Uterus (tissue), 4 donors: Measurements from ENCODE around the gene MYL7. TPM values are rescaled to one million over a fixed set of nuclear protein-coding genes. Genes with fewer than 3 reads are reported as not detected.

Experiments
- DNase-seq, 2 donors: peaks; one replicate each; pipeline ENCODE4 v3.0.0-alpha.2; 2019 to 2020
- H3K27ac ChIP-seq, 2 donors: fragments of 200-600 bp; sonication (generic); 1 replicate in 1 of 2; 2 replicates in 1 of 2; pipeline ENCODE4 v1.5.1; 2016 to 2018
- H3K27me3 ChIP-seq, 2 donors: fragments of 200-600 bp; sonication (generic); one replicate each; pipeline ENCODE4 v1.5.1; 2018 to 2019; ENCODE audit warnings: control low read depth in 1 of 2
- H3K36me3 ChIP-seq, 2 donors: fragments of 200-600 bp; sonication (generic); one replicate each; pipeline ENCODE4 v1.5.1; 2019; ENCODE audit warnings: control low read depth in 1 of 2
- H3K4me1 ChIP-seq, 2 donors: fragments of 200-600 bp; sonication (generic); one replicate each; pipeline ENCODE4 v1.5.1; 2018 to 2019; ENCODE audit warnings: control low read depth in 1 of 2
- H3K4me3 ChIP-seq, 2 donors: fragments of 200-600 bp; sonication (generic); 1 replicate in 1 of 2; 2 replicates in 1 of 2; pipeline ENCODE4 v1.5.1; 2018 to 2019; ENCODE audit warnings: mild to moderate bottlenecking in 1 of 2
- H3K9me3 ChIP-seq, 2 donors: fragments of 200-600 bp; sonication (generic); one replicate each; pipeline ENCODE4 v1.5.1; 2019; ENCODE audit warnings: control low read depth in 1 of 2
- POLR2A ChIP-seq, 2 donors: fragments of 450-650 bp; IDR thresholded peaks; one replicate each; pipeline ENCODE4 v1.6.1; 2016; ENCODE audit warnings: antibody characterized with exemption in 2 of 2, mild to moderate bottlenecking in 1 of 2, moderate library complexity in 1 of 2
- intact Hi-C: fragments of 100-400 bp; cut with DNase I; formaldehyde crosslinking; loops from one replicate; pipeline ENCODE4 v1.15.1; 2023; ENCODE audit warnings: low total_unique reads
- total RNA-seq, 4 donors: library from RNA; depleted of rRNA in 3 of 4; stranded (reverse); fragments of >200 nt in 3 of 4; gene quantifications; one replicate each; pipeline versions ENCODE4 v1.1.0 to v1.2.4, GENCODE V29; 2014 to 2023
- TF ChIP-seq, protein P1 (sequence below), 4 experiments: fragments of 200-600 bp in 2 of 4; fragments of 450-650 bp in 2 of 4; sonication (generic) in 2 of 4; IDR thresholded peaks; one replicate each; pipeline ENCODE4 v1.5.1; 2016 to 2019; ENCODE audit warnings: antibody characterized with exemption in 4 of 4, mild to moderate bottlenecking in 2 of 4, moderate library complexity in 1 of 4
- donor health status: DM: yes; HTN: yes; CAD: no.

Gene MYL7
- total RNA-seq, 4 donors from 2014 or later: not detected

- intact Hi-C loops: no loop called here
- TF ChIP-seq POLR2A (IDR thresholded peaks at IDR 0.05): no peak
- TF ChIP-seq, protein P1, sequence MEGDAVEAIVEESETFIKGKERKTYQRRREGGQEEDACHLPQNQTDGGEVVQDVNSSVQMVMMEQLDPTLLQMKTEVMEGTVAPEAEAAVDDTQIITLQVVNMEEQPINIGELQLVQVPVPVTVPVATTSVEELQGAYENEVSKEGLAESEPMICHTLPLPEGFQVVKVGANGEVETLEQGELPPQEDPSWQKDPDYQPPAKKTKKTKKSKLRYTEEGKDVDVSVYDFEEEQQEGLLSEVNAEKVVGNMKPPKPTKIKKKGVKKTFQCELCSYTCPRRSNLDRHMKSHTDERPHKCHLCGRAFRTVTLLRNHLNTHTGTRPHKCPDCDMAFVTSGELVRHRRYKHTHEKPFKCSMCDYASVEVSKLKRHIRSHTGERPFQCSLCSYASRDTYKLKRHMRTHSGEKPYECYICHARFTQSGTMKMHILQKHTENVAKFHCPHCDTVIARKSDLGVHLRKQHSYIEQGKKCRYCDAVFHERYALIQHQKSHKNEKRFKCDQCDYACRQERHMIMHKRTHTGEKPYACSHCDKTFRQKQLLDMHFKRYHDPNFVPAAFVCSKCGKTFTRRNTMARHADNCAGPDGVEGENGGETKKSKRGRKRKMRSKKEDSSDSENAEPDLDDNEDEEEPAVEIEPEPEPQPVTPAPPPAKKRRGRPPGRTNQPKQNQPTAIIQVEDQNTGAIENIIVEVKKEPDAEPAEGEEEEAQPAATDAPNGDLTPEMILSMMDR (IDR thresholded peaks at IDR 0.05): no peak
- Histone ChIP-seq H3K9me3 (no peaks in the 10 kb centered on the region), H3K27ac (no peak overlapping the region), H3K4me1 (no peaks in the 10 kb centered on the region), H3K4me3 (no peak overlapping the region), H3K36me3 (no peaks in the 10 kb centered on the region), H3K27me3 (no peaks in the 10 kb centered on the region)
- no peak for DNase-seq
Measured at GRCh38 chr7:44096326-44096881, 44.7 kb downstream of the MYL7 start.

DNA sequence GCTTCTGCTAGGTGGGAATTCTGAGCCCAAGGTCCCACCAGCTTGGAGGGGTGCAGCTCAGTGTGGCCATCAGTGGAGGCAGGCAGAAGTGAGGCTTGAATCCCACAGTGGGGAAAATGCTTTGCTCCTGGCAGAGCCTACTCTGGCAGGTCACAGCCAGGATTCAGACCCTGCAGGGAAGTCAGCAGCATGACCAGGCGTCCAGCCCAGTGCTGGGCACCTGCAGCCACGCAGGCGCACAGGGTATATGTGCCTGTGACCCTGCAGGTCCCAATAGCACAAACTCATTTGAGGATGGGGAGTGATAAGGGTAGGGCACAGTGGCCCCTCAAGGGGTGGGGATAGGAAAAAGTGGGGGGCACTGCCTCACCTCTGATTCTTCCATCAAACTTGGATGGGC, 45.4 kb downstream of the MYL7 start:
- Histone ChIP-seq H3K27ac (peak overlapping the region in 1 of 2 donors; percentile 58), H3K4me3 (no peak overlapping the region), H3K9me3 (no peaks in the 10 kb centered on the region), H3K27me3 (no peaks in the 10 kb centered on the region), H3K36me3 (no peaks in the 10 kb centered on the region), H3K4me1 (no peaks in the 10 kb centered on the region)
- no peak for DNase-seq
- TF ChIP-seq POLR2A (IDR thresholded peaks at IDR 0.05): no peak
- TF ChIP-seq, protein P1 (IDR thresholded peaks at IDR 0.05): no peak
- intact Hi-C loops: no loop called here

- Histone ChIP-seq H3K4me1 (no peaks in the 10 kb centered on the region), H3K27ac (peak overlapping the region; percentile 46 to 58), H3K36me3 (no peaks in the 10 kb centered on the region), H3K4me3 (no peak overlapping the region), H3K27me3 (no peaks in the 10 kb centered on the region), H3K9me3 (no peaks in the 10 kb centered on the region)
- no peak for DNase-seq
- no peak for TF ChIP-seq POLR2A (IDR thresholded peaks at IDR 0.05)
- TF ChIP-seq, protein P1 (IDR thresholded peaks at IDR 0.05): no peak
- intact Hi-C loops: no loop called here
Measured at GRCh38 chr7:44094883-44095592, 46.1 kb downstream of the MYL7 start.

DNA sequence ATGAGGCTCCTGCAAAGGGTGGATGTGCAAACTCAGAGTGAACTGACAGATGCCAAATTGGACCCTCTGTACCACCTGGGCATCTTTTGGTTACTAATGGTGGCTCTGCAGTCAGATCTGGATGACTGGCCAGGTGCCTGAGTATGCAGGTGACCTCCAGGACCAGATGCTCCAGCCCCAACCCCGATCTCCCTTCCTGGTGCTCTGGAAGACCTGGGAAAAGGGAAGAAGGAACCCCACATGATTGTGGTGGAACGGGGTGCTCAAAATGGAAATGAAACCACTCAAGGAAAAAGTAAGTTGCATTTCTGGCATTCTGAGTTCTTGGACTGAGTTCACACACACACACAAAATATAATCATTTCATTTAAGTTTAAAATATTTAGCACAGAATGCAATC, 46.8 kb downstream of the MYL7 start:
- Histone ChIP-seq H3K4me3 (no peak overlapping the region), H3K9me3 (no peaks in the 10 kb centered on the region), H3K27ac (peak overlapping the region; percentile 46 to 58), H3K36me3 (no peaks in the 10 kb centered on the region), H3K27me3 (no peaks in the 10 kb centered on the region), H3K4me1 (no peaks in the 10 kb centered on the region)
- TF ChIP-seq, protein P1 (IDR thresholded peaks at IDR 0.05): no peak
- TF ChIP-seq POLR2A (IDR thresholded peaks at IDR 0.05): no peak
- DNase-seq: no peak
- intact Hi-C loops: no loop called here

DNA sequence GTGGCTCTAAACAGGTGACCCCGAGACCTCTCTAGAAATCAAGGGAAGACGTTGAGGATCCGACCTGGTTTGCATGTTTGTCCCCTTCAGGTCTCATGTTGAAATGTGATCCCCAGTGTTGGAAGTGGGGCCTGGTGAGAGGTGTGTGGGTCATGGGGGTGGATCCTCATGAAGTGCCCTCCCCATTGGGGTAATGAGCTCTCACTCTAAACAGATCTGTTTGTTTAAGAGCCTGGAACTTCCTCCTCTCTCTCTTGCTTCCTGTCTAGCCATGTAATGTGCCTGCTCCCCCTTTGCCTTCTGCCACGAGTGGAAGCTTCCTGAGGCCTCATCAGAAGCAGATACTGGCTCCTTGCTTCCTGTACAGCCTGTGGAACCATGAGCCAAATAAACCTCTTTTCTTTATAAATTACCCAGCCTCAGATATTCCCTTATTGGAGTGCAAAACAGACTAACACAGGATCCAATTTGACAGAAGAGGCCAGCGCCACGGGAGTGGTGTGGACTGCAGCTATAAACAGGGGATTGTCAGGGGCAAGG, 48.0 kb downstream of the MYL7 start:
- no peak overlapping the region for H3K27ac ChIP-seq
- TF ChIP-seq, protein P1 (IDR thresholded peaks at IDR 0.05): no peak
- TF ChIP-seq POLR2A (IDR thresholded peaks at IDR 0.05): no peak
- no peaks in the 10 kb centered on the region for H3K27me3 ChIP-seq
- DNase-seq: no peak
- no peak overlapping the region for H3K4me3 ChIP-seq
- H3K36me3 ChIP-seq: no peaks in the 10 kb centered on the region
- H3K9me3 ChIP-seq: no peaks in the 10 kb centered on the region
- intact Hi-C loops: no loop called here
- peaks cover 0 to 5% of the 10 kb centered on the region in 2 donors for H3K4me1 ChIP-seq
